Measurements from ENCODE around the gene NPHP4.

Gene NPHP4

GRCh38 chr1:5822726-5823125, 169.5 kb downstream of the NPHP4 start:
- DNase-seq = no peak

- no peak for DNase-seq
Observed at GRCh38 chr1:5822266-5822665, 170.0 kb downstream of the NPHP4 start.

GRCh38 chr1:5821540-5822176, 170.6 kb downstream of the NPHP4 start:
- DNase-seq = no peak

GRCh38 chr1:5820026-5820421, 172.2 kb downstream of the NPHP4 start:
- DNase-seq = no peak

GRCh38 chr1:5819391-5820025, 172.7 kb downstream of the NPHP4 start:
- no peak for DNase-seq

GRCh38 chr1:5818755-5819154, 173.5 kb downstream of the NPHP4 start:
- no peak for DNase-seq

GRCh38 chr1:5815716-5816115, 176.5 kb downstream of the NPHP4 start:
- no peak for DNase-seq

GRCh38 chr1:5815211-5815610, 177.0 kb downstream of the NPHP4 start:
- DNase-seq = no peak

GRCh38 chr1:5814046-5814619, 178.1 kb downstream of the NPHP4 start:
- no peak for DNase-seq

GRCh38 chr1:5813480-5813879, 178.7 kb downstream of the NPHP4 start:
- no peak for DNase-seq

Data from CD4-positive, alpha-beta T cell treated with Interferon gamma for 1 hour (primary cell).